GM19395 (cell line): Measurements from ENCODE around the gene COL6A2.

Experiments
- ATAC-seq: cut with Tn5 transposase; IDR thresholded peaks from one replicate; pipeline ENCODE4 v1.9.1; 2021; ENCODE audit warnings: mild to moderate bottlenecking, moderate library complexity; ENCODE audit not compliant: unreplicated experiment

The COL6A2 gene

DNA sequence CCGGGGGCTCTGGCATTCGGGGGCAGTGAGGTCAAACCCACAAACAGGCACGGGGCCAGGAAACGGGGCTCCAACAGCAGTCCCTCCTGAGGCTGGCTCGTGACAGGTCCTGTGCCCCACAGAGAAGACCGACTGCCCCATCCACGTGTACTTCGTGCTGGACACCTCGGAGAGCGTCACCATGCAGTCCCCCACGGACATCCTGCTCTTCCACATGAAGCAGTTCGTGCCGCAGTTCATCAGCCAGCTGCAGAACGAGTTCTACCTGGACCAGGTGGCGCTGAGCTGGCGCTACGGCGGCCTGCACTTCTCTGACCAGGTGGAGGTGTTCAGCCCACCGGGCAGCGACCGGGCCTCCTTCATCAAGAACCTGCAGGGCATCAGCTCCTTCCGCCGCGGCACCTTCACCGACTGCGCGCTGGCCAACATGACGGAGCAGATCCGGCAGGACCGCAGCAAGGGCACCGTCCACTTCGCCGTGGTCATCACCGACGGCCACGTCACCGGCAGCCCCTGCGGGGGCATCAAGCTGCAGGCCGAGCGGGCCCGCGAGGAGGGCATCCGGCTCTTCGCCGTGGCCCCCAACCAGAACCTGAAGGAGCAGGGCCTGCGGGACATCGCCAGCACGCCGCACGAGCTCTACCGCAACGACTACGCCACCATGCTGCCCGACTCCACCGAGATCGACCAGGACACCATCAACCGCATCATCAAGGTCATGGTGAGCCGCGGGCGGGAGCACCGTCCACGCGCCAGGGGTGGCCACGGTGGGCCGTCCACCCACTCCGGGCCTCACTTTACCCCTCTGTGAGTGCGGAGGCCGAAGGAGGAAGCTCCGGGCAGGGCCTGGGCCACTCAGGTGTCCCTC, 14.2 kb downstream of the COL6A2 start:
- no peak for ATAC-seq

DNA sequence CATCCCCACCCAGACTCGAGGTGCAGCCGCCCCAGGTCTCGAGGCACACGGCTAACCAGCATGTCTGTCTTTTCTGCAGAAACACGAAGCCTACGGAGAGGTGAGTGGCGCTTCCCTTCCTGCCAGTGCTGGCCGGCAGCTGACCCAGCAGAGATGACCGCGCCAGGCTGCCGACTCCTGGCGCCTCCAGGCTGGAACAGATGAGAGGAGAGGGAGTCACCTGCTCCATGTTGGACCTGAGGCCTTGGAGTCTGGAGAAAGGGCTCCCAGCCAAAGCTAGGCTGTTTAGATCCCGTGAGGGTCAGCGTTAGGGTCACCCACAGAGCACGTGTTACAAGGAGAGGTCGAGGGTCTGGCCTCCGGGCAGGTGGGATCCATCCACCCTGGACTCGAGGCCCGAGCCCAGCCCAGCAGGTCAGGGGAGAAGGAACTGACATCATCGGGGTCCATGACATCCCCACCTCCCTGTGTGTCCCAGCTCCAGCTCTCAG, 14.9 kb downstream of the COL6A2 start:
- no peak for ATAC-seq

DNA sequence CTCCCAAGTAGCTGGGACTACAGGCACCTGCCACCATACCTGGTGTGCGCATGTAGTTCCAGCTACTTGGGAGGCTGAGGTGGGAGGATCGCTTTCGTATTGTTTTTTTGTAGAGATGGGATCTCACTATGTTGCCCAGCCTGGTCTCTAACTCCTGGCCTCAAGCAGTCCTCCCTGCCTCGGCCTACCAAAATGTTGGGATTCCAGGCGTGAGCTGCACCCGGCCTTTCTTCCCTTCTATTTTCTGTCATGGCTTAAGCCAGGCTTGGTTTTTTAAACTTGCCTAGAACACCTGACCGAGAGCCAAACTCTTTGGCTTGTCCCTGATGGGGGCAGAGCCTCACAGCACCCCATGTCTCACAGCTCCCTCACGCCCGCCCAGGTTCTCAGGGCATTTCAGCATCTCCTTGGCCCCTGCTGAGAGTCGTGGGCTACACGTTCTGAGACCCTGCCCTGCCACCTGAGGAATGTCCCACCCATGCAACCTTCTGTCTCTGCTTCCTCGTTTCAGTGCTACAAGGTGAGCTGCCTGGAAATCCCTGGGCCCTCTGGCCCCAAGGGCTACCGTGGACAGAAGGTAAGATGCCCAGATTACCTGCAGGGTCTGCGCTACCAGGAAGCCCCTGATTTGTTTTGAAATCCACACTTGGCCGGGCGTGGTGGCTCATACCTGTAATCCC, 15.7 kb downstream of the COL6A2 start:
- no peak for ATAC-seq

DNA sequence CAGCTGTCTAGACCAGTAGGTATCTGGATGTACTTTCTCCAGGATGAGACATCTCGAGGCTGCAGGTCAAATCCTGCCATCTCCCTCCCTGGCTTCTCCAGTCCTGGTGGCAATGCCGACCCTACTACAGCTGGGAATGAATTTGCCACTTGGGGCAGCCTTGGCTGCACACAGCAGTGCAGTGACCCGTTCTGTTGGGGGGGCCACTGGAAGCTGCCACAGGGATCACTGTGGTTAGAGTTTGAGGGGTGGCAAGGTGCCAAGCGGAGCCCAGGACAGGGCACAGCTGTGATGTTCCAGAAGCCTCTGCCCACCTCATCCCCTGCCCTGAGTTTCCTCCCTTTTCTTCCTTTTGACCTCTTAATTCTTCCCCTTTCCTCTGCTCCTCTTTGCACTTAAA, 17.1 kb downstream of the COL6A2 start:
- ATAC-seq, result no peak

DNA sequence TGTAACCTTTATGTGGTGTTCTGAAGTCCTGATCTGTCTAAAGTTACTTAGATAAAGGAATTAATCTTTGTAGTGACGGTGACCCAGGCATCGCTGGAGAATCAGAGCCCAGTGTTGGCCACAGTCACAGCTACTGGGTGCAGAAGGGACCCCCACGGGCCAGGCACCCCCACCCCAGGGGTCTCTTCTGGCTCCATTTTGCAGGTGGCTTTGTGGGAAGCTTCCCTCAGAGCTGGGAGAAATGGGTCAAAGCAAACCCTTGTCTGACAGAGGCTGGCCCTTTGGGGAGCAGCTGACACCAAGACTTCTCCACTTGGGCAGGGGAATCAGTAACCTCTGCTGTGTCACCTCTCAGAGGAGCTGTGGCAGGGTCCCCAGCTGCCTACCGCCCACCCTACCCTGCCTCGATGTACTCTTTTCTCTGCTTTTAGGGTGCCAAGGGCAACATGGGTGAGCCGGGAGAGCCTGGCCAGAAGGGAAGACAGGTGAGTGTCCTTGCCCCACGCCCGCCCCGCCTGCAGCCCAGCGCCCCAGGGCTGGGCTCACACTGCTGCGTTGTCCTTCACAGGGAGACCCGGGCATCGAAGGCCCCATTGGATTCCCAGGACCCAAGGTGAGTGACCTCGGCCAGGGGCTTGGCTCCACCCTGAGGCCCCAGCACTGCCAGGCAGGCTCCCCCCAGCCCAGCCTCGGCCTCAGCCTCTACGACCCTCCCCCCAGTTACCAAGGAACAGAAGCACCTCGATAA, 17.7 kb downstream of the COL6A2 start:
- no peak for ATAC-seq

DNA sequence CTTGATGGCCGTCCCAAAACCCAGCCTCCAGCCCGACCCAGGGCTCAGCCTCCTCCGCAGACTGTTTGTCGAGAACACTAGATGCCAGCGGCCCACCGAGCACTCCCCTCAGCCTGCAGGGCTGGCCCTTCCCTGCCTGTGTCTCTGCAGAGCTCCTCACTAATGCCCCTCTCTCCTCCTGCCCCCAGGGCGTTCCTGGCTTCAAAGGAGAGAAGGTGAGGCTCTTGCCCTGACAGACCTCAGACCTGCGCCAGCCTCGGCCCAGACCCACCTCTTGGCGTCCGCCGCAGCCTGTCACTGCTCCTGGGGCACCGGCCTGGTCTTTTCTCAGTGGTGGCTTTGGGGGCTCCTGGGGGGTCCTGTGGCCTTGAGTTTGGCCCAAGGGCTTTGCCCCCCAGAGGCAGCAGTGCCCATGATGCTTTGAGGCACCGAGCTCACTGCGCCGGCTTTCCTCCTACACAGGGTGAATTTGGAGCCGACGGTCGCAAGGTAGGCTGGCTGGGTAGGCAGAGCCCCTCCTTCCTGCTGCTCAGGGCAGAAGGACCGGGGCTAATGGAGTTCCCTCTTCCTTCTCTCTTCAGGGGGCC, 18.4 kb downstream of the COL6A2 start:
- ATAC-seq, result no peak

DNA sequence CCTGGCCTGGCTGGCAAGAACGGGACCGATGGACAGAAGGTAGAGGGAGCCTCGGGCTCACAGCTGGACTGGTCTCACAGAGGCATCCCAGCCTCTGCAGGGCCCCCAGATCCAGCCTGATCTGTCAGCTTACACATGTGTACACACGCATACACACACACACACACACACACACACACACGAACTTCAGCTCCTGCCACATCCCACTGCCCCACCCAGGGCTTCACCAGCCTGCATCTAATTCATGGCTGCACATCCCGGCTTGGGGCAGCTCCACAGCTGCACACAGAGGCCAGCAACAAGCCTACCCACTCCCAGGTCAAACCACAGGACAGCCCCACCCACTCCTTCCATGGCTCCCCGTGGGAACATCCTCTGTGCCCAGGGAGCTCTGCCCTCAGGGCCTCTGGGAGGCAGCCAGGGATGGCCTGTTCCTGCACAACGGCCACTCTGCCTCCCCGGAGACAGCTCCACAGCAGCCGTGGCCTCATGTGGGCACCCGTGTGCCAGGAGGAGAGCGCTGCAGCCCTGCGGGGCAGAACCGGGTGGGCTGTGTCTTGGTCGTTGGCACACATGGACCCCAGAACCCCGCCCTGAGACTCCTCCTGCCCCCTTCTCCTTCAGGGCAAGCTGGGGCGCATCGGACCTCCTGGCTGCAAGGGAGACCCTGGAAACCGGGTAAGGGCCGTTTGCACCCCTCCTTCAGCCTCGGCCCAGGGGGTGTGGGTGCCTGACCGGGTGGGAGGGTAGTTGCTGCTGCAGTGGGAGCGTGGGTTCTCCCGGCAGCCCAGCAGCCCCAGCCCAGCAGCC, 19.1 kb downstream of the COL6A2 start:
- ATAC-seq, result no peak

DNA sequence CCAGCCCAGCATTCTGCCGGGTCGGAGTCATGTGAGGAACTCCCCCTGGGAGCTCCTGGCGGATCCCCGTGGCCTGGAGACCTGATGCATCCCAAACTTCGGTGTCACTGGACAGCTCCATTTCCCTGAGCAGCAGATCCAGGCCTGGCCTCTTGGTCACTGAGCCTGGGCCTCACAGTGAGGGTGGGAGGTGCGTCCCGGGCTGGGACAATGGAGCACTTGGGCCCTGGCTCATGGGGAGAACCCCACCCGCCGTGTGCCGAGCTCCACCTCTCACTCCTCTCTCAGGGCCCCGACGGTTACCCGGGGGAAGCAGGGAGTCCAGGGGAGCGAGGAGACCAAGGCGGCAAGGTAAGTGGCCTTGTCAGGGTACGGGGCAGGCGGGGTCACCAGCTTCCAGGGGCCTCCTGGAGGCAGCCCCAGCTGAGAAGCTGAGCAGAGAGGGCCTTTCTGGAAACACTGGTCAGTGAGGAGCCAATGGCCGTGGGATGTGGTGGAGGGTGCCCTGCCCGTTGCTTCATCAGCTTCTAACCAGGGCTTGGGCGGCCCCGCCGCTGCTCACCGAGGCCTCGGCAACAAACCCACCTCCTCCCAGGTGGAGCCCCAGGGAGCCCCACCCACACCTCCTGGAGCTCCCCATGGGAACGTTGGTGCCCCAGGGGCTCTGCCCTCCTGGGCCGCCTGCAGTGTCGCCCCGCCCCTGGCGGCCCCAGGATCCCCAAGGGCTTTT, 19.8 kb downstream of the COL6A2 start:
- no peak for ATAC-seq

DNA sequence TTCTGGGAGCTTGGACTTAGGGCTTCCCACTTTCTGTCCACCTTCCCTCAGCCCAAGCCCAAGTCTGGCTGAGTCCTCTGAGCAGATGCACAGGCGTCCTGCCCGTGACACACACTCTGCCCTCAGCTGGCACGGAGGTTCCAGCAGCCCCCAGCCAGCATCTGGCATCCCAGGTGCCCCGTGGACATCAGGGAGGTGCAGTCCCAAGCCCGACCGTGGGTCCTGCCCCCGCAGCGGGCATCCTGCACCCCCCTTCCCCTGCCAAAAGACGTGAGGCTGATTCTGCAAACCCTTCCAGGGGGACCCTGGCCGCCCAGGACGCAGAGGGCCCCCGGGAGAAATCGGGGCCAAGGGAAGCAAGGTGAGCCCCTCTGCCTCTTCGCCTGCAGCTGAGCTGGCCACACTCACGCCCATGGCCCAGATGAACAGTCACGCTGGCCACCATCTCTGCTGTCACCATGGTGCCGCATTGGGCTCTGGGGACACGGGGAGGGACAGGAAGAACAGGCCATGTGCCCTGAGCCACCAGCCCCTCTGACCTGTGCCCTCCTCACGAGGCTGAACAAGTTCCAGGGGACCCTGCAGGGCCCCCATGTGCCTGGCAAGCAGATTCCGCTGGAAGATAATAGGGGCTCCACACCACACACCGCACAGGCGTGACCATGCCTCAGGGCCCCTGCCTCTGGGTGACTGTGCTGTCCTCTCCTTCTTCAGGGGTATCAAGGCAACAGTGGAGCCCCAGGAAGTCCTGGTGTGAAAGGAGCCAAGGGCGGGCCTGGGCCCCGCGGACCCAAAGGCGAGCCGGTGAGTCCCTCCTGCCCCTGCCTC, 20.6 kb downstream of the COL6A2 start:
- no peak for ATAC-seq

DNA sequence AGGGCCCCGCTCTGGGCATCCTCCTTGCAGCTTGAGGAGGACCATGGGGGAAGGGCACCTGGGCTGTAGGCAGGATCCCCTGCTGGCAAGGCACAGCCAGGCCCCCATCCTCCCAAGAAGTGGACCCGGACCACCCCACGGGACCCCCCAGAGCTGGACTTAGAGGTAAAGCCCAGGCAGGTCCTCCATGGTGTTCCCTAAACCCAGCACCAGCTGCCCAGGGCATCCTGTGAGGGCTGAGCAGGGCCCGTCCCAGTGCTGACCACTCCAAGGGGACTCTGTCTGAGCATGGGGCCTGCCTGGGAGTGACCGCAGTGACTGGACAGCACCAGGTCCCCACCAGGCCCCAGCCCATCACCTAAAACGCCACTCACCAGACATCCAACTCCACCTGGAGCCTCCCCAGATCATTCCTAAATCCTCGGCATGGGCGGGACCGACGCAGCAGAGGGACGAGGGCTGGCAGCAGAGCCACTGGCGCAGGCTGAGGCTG, 21.3 kb downstream of the COL6A2 start:
- ATAC-seq, result no peak

DNA sequence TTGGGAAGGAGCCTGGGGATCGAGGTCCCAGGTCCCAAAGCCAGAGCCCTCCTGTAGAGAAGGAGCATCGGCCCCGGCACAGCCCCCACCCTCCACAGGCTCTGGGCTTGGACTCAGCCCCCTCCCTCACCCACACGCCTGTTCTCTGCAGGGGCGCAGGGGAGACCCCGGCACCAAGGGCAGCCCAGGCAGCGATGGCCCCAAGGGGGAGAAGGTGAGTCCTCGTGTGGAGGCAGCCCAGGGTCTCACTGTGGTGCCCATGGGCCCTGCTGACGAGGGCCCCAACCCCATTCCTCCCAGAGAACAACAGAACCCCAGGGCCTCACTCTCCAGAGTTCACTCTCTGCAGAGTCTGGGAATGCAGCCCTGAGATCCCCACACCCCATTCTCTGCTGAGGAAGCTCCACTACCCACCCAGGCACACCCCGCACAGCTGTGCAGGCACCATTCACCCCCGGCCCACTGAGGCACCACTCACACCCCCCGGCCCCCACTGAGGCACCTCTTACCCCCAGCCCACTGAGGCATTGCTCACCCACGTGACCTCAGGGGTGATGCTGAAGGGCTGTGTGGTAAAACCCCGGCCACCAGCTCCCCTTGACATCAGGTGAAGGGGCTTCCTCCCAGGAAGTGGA, 21.8 kb downstream of the COL6A2 start:
- no peak for ATAC-seq

DNA sequence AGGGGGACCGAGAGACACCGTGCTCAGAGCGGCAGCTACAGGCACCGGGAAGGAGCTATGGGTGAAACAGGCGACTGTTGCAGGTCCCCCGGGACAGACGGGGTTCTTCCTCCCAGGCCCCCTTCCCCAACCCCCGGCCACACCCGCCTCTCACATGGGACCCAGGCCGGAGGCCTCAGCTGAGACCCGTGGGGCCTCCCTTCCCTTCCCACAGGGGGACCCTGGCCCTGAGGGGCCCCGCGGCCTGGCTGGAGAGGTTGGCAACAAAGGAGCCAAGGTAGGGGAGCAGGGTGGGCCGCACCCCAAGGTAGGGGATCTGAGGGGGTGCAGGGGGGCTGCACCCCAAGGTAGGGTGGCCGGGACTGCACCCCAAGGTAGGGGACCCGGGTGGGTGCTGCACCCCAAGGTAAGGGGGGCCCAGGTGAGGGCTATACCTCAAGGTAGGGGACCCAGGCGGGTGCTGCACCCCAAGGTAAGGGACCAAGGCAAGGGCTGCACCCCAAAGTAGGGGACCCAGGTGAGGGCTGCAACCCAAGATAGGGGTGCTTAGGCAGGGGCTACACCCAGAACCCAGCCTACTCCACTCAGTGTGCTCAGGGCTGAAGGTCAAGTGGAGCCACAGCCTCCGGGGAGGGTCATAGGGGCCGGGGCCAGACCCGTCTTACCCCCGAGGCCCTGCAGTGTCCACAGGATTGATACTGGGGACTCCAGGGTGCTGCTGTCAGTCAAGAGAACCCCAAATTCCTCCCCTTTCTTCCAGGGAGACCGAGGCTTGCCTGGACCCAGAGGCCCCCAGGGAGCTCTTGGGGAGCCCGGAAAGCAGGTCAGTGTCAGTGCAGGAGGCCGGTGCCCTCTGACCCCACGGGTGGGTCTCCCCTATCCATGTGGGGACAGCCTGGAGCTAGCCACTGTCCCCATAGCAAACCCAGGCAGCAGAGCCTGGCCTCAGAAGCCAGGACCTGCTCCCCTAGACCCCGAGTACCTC, 22.7 kb downstream of the COL6A2 start:
- ATAC-seq, result no peak

DNA sequence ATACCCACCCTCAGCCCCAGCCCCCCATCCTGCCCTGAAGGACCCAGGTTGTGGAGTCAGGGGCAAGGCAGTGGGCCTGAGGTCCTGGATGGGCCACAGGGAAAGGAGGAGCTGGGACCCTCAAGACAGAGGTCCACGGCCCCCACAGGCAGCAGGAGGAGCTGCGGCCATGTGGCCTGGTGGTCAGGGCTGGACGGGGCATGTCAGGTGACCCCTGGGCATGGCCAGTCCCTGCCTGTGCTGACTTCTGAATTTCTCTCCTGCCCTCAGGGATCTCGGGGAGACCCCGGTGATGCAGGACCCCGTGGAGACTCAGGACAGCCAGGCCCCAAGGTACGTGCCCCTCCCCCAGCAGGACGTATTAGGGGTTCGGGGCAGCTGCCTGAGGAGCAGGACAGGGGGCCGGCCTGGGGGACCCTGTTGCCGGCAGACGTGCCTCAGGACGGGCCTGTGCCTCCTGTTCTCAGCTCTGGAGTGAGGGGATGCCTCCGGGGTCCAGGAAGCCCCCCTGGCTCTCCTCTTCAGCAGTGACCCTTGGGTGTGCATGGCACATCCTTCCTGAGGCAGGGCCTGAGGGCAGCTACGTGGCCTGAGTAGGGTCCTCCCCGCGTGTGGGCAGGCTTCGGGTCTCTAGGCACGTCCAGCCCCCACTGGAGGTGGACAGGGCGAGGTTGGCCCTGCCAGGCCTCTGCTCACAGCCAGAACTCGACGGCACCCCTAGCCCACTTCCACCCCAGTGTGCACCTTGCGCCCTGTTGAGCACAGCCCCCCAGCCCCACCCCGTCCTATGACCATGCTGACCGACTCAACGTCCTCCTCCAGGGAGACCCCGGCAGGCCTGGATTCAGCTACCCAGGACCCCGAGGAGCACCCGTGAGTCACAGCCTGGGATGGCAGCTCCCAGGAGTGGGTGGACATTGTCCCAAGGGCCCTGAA, 23.6 kb downstream of the COL6A2 start:
- ATAC-seq, result no peak

DNA sequence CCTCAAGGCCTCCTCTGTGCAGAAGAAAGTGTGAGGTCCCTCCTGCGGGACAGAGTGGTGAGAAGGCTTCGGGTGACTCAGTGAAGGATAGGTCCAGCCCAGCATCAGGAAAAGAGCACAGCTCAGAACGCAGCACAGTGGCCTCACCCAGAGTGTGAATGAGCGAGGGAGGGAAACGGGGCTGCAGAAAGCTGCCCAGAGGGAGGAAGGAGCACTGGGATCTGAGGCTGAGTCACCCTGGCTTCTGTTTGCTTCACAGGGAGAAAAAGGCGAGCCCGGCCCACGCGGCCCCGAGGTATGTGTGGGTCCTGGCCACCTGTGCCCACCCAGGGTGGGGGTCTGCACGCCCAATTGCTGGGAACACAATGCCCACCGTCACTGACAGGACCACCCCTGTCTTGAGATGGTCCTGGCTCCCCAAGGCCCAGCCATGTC, 24.3 kb downstream of the COL6A2 start:
- ATAC-seq, result no peak

DNA sequence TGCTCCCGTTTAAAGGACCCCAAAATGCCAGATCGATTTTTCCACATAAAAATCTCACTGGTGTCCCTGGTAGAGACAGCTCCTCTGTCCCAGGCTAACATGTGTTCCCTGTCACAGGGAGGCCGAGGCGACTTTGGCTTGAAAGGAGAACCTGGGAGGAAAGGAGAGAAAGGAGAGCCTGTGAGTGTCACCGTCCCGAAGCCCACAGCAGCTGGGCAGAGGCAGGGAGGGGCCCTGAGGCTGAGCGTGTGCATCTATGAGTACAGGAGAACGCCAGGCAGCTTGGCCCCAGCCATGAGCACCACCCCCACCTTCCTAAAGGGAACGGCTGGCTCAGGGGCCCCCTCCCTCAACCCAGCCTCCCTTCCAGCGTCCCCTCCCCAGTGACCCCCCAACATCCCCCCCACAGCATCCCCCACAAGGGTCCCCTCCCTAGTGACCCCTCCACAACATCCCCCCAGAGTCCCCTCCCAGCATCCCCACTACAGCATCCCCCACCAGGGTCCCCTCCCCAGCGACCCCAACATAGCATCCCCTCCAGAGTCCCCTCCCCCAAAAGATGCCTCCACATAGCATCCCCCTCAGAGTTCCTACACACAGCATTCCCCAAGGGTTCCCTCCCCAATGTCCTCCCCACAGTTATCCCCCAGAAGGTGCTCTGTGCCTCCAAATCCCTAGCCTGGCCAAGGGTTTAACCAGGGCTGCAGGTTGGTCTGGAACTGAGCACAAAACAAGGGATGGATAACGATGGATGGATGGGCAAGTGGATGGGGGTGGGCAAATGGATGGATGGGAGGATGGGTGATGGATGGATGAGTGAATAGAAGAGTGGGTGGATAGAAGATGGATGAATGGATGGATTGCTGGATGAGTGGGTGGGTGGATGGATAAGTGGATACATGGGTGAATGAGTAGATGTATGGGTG, 25.1 kb downstream of the COL6A2 start:
- ATAC-seq, result no peak
